Immature natural killer cell (primary cell): ENCODE results near the gene NR6A1. TPM values are rescaled to one million over a fixed set of nuclear protein-coding genes. Genes with fewer than 3 reads are reported as not detected.

Experiments
- DNase-seq, 3 donors: peaks; one replicate each; pipeline ENCODE4 v3.0.0; 2022; ENCODE audit warnings: mixed read lengths in 1 of 3
- H3K27ac Mint-ChIP-seq, 6 donors: one replicate each; pipeline ENCODE4 v1.8.0; 2020; ENCODE audit warnings: mixed read lengths in 6 of 6, mild to moderate bottlenecking in 5 of 6, inconsistent platforms in 4 of 6, moderate library complexity in 3 of 6
- H3K27me3 Mint-ChIP-seq, 3 donors: one replicate each; pipeline ENCODE4 v1.8.0; 2020 to 2021; ENCODE audit warnings: low read depth in 3 of 3, mild to moderate bottlenecking in 3 of 3, mixed read lengths in 3 of 3, moderate library complexity in 3 of 3, inconsistent platforms in 1 of 3
- H3K36me3 Mint-ChIP-seq, 3 donors: one replicate each; pipeline ENCODE4 v1.8.0; 2020; ENCODE audit warnings: mixed read lengths in 3 of 3, inconsistent platforms in 2 of 3, mild to moderate bottlenecking in 2 of 3
- H3K4me1 Mint-ChIP-seq, 2 donors: one replicate each; pipeline ENCODE4 v1.8.0; 2020; ENCODE audit warnings: inconsistent platforms in 2 of 2, mild to moderate bottlenecking in 2 of 2, mixed read lengths in 2 of 2, moderate library complexity in 1 of 2
- H3K4me3 Mint-ChIP-seq, 5 donors: one replicate each; pipeline ENCODE4 v1.8.0; 2020; ENCODE audit warnings: mild to moderate bottlenecking in 5 of 5, mixed read lengths in 5 of 5, inconsistent platforms in 3 of 5, moderate library complexity in 3 of 5
- H3K9me3 Mint-ChIP-seq, 6 donors: one replicate each; pipeline ENCODE4 v1.8.0; 2020; ENCODE audit warnings: mild to moderate bottlenecking in 6 of 6, mixed read lengths in 6 of 6, inconsistent platforms in 4 of 6, moderate library complexity in 3 of 6
- polyA plus RNA-seq, 3 donors: library from polyadenylated mRNA; unstranded; fragments of 300-500 nt; fragmentation: Illumina TruSeq; gene quantifications; one replicate each; pipeline ENCODE4 v1.2.3, GENCODE V29; 2021

Gene NR6A1
- not detected for polyA plus RNA-seq

GRCh38 chr9:124771021-124771866 lies at the start of gene NR6A1:
Gene NR6A1, minus strand, starts transcription at chr9:124771311.
- H3K36me3 Mint-ChIP-seq = no peaks in the 10 kb centered on the region
- peak; percentile 94 to 96 (median 95) for DNase-seq
- H3K4me1 Mint-ChIP-seq = peaks cover 31 to 39% of the 10 kb centered on the region in 2 donors
- H3K9me3 Mint-ChIP-seq = no peaks in the 10 kb centered on the region
- H3K4me3 Mint-ChIP-seq = peak within 1 kb of the TSS; percentile 88 to 95 (median 92)
- H3K27me3 Mint-ChIP-seq = peaks cover 23 to 53% (median 32%) of the 10 kb centered on the region in 3 donors
- peak within 1 kb of the TSS; percentile 82 to 95 (median 93) for H3K27ac Mint-ChIP-seq

- H3K27me3 Mint-ChIP-seq = peaks cover 2 to 3% (median 2%) of the 10 kb centered on the region in 3 donors
- DNase-seq = no peak
- no peak overlapping the region for H3K27ac Mint-ChIP-seq
- H3K36me3 Mint-ChIP-seq = no peaks in the 10 kb centered on the region
- H3K4me1 Mint-ChIP-seq = no peaks in the 10 kb centered on the region
- no peaks in the 10 kb centered on the region for H3K9me3 Mint-ChIP-seq
- H3K4me3 Mint-ChIP-seq = no peak overlapping the region
Measured at GRCh38 chr9:124818431-124819281, 47.5 kb upstream of the NR6A1 start.

- Mint-ChIP-seq H3K4me1 (no peaks in the 10 kb centered on the region), H3K27ac (no peak overlapping the region), H3K4me3 (no peak overlapping the region), H3K27me3 (peaks cover 2 to 5% (median 3%) of the 10 kb centered on the region in 3 donors), H3K9me3 (no peaks in the 10 kb centered on the region), H3K36me3 (no peaks in the 10 kb centered on the region)
- DNase-seq = no peak
Measured at GRCh38 chr9:124815601-124816000, 44.5 kb upstream of the NR6A1 start.

- Mint-ChIP-seq H3K36me3 (no peaks in the 10 kb centered on the region), H3K4me3 (no peak overlapping the region), H3K27ac (no peak overlapping the region), H3K9me3 (no peaks in the 10 kb centered on the region), H3K27me3 (peaks cover 2 to 5% (median 3%) of the 10 kb centered on the region in 3 donors), H3K4me1 (no peaks in the 10 kb centered on the region)
- no peak for DNase-seq
Measured at GRCh38 chr9:124814164-124814535, 43.0 kb upstream of the NR6A1 start.

- peaks cover 2 to 5% (median 3%) of the 10 kb centered on the region in 3 donors for H3K27me3 Mint-ChIP-seq
- H3K4me1 Mint-ChIP-seq = no peaks in the 10 kb centered on the region
- no peaks in the 10 kb centered on the region for H3K9me3 Mint-ChIP-seq
- no peak for DNase-seq
- no peaks in the 10 kb centered on the region for H3K36me3 Mint-ChIP-seq
- no peak overlapping the region for H3K27ac Mint-ChIP-seq
- no peak overlapping the region for H3K4me3 Mint-ChIP-seq
Measured at GRCh38 chr9:124813501-124814163, 42.5 kb upstream of the NR6A1 start.

GRCh38 chr9:124813041-124813440 lies 41.9 kb upstream of the NR6A1 start:
- no peak for DNase-seq
- Mint-ChIP-seq H3K36me3 (no peaks in the 10 kb centered on the region), H3K9me3 (no peaks in the 10 kb centered on the region), H3K27ac (no peak overlapping the region), H3K27me3 (peaks cover 2 to 5% (median 3%) of the 10 kb centered on the region in 3 donors), H3K4me3 (no peak overlapping the region), H3K4me1 (no peaks in the 10 kb centered on the region)

- no peaks in the 10 kb centered on the region for H3K9me3 Mint-ChIP-seq
- H3K27ac Mint-ChIP-seq = no peak overlapping the region
- DNase-seq = peak in 1 of 3 donors; percentile 5
- H3K4me1 Mint-ChIP-seq = no peaks in the 10 kb centered on the region
- no peaks in the 10 kb centered on the region for H3K36me3 Mint-ChIP-seq
- H3K4me3 Mint-ChIP-seq = no peak overlapping the region
- peaks cover 2 to 5% (median 3%) of the 10 kb centered on the region in 3 donors for H3K27me3 Mint-ChIP-seq
Measured at GRCh38 chr9:124812441-124812876, 41.3 kb upstream of the NR6A1 start.

GRCh38 chr9:124810663-124811355 lies 39.7 kb upstream of the NR6A1 start:
- H3K4me3 Mint-ChIP-seq = no peak overlapping the region
- H3K9me3 Mint-ChIP-seq = no peaks in the 10 kb centered on the region
- H3K27ac Mint-ChIP-seq = no peak overlapping the region
- H3K27me3 Mint-ChIP-seq = peaks cover 0 to 6% (median 3%) of the 10 kb centered on the region in 3 donors
- no peak for DNase-seq
- H3K36me3 Mint-ChIP-seq = no peaks in the 10 kb centered on the region
- no peaks in the 10 kb centered on the region for H3K4me1 Mint-ChIP-seq

- Mint-ChIP-seq H3K27me3 (peaks cover 0 to 5% (median 3%) of the 10 kb centered on the region in 3 donors), H3K4me3 (no peak overlapping the region), H3K36me3 (no peaks in the 10 kb centered on the region), H3K27ac (no peak overlapping the region), H3K9me3 (no peaks in the 10 kb centered on the region), H3K4me1 (no peaks in the 10 kb centered on the region)
- DNase-seq = no peak
Measured at GRCh38 chr9:124809741-124810500, 38.8 kb upstream of the NR6A1 start.

GRCh38 chr9:124809211-124809610 lies 38.1 kb upstream of the NR6A1 start:
- no peak for DNase-seq
- no peak overlapping the region for H3K27ac Mint-ChIP-seq
- H3K4me1 Mint-ChIP-seq = no peaks in the 10 kb centered on the region
- H3K27me3 Mint-ChIP-seq = peaks cover 0 to 4% (median 4%) of the 10 kb centered on the region in 3 donors
- H3K4me3 Mint-ChIP-seq = no peak overlapping the region
- no peaks in the 10 kb centered on the region for H3K9me3 Mint-ChIP-seq
- no peaks in the 10 kb centered on the region for H3K36me3 Mint-ChIP-seq

GRCh38 chr9:124808246-124808956 lies 37.3 kb upstream of the NR6A1 start:
- Mint-ChIP-seq H3K27me3 (peaks cover 0 to 4% (median 4%) of the 10 kb centered on the region in 3 donors), H3K9me3 (no peaks in the 10 kb centered on the region), H3K4me3 (no peak overlapping the region), H3K4me1 (no peaks in the 10 kb centered on the region), H3K27ac (no peak overlapping the region), H3K36me3 (no peaks in the 10 kb centered on the region)
- no peak for DNase-seq

GRCh38 chr9:124805186-124805585 lies 34.1 kb upstream of the NR6A1 start:
- Mint-ChIP-seq H3K27me3 (peaks cover 0 to 4% (median 2%) of the 10 kb centered on the region in 3 donors), H3K36me3 (no peaks in the 10 kb centered on the region), H3K4me1 (no peaks in the 10 kb centered on the region), H3K4me3 (no peak overlapping the region), H3K27ac (peak overlapping the region in 1 of 6 donors; percentile 62), H3K9me3 (no peaks in the 10 kb centered on the region)
- no peak for DNase-seq
